HepG2 (cell line): ENCODE measurements around the gene KPNB1.

ENCODE experiments used
- ARNTL ChIP-seq: sonication (generic); formaldehyde crosslinking; IDR thresholded peaks from 2 replicates; pipeline ENCODE4 v1.4.0; 2020; ENCODE audit warnings: mild to moderate bottlenecking, missing genetic modification reagents
- CHD2 ChIP-seq: IDR thresholded peaks from 2 replicates; pipeline ENCODE4 v1.6.1; 2011; ENCODE audit warnings: low read depth, low read length, improper control_type of control experiment
- EP300 ChIP-seq, 3 experiments: sonication (generic) in 1 of 3; formaldehyde crosslinking in 1 of 3; IDR thresholded peaks; 2 replicates each; pipeline versions ENCODE4 v1.5.1 to v1.6.1; 2011 to 2020; ENCODE audit warnings: low read depth in 2 of 3, low read length in 2 of 3, borderline replicate concordance in 1 of 3, improper control_type of control experiment in 1 of 3, mild to moderate bottlenecking in 1 of 3, missing genetic modification reagents in 1 of 3, moderate library complexity in 1 of 3
- EZH2 ChIP-seq: conservative IDR thresholded peaks from 2 replicates; pipeline ENCODE4 v1.6.1; 2012; ENCODE audit warnings: mild to moderate bottlenecking, low read depth, low read length, moderate library complexity
- ISX ChIP-seq: sonication (generic); formaldehyde crosslinking; conservative IDR thresholded peaks from 2 replicates; pipeline ENCODE4 v1.5.0; 2020; ENCODE audit warnings: missing genetic modification reagents
- NFIC ChIP-seq: IDR thresholded peaks from 2 replicates; pipeline ENCODE4 v1.6.1; 2012; ENCODE audit warnings: mild to moderate bottlenecking, low read length, inconsistent platforms
- RAD21 ChIP-seq: fragments of 450-650 bp; formaldehyde crosslinking; IDR thresholded peaks from 2 replicates; pipeline ENCODE4 v1.5.0; 2020; ENCODE audit warnings: mild to moderate bottlenecking
- SUZ12 ChIP-seq: fragments of 150-350 bp; IDR thresholded peaks from 2 replicates; pipeline ENCODE4 v1.6.1; 2014; ENCODE audit warnings: low read depth, low read length
- UBTF ChIP-seq: sonication (generic); formaldehyde crosslinking; IDR thresholded peaks from 2 replicates; pipeline ENCODE4 v1.4.0; 2020; ENCODE audit warnings: mild to moderate bottlenecking, missing genetic modification reagents
- ZBTB26 ChIP-seq: IDR thresholded peaks from 2 replicates; pipeline ENCODE4 v1.6.1; 2016; ENCODE audit warnings: missing compliant biosample characterization, missing genetic modification reagents, borderline replicate concordance
- ZSCAN25 ChIP-seq: sonication (generic); formaldehyde crosslinking; IDR thresholded peaks from 2 replicates; pipeline ENCODE4 v1.8.0; 2022; ENCODE audit warnings: mild to moderate bottlenecking, missing genetic modification reagents
- TF ChIP-seq, protein P1 (sequence below): sonication (generic); formaldehyde crosslinking; IDR thresholded peaks from 2 replicates; pipeline ENCODE4 v1.5.0; 2020; ENCODE audit warnings: mild to moderate bottlenecking, missing genetic modification reagents, moderate library complexity

GRCh38 chr17:47699536-47699840 is 49.8 kb downstream of the KPNB1 start:
- TF ChIP-seq ISX (CRISPR knock-in tag): no peak
- TF ChIP-seq RAD21 (CRISPR knock-in tag): no peak
- TF ChIP-seq EZH2: no peak
- no peak for TF ChIP-seq ZSCAN25
- no peak for TF ChIP-seq UBTF (CRISPR knock-in tag)
- TF ChIP-seq SUZ12: no peak
- no peak for TF ChIP-seq EP300 (IDR thresholded peaks at IDR 0.05; ENCODE audit: low read depth in 2 of 2, low read length in 2 of 2)
- TF ChIP-seq EP300 (CRISPR knock-in tag; IDR thresholded peaks at IDR 0.05; ENCODE audit: borderline replicate concordance): no peak
- TF ChIP-seq, protein P1, sequence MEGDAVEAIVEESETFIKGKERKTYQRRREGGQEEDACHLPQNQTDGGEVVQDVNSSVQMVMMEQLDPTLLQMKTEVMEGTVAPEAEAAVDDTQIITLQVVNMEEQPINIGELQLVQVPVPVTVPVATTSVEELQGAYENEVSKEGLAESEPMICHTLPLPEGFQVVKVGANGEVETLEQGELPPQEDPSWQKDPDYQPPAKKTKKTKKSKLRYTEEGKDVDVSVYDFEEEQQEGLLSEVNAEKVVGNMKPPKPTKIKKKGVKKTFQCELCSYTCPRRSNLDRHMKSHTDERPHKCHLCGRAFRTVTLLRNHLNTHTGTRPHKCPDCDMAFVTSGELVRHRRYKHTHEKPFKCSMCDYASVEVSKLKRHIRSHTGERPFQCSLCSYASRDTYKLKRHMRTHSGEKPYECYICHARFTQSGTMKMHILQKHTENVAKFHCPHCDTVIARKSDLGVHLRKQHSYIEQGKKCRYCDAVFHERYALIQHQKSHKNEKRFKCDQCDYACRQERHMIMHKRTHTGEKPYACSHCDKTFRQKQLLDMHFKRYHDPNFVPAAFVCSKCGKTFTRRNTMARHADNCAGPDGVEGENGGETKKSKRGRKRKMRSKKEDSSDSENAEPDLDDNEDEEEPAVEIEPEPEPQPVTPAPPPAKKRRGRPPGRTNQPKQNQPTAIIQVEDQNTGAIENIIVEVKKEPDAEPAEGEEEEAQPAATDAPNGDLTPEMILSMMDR: no peak
- no peak for TF ChIP-seq ZBTB26 (CRISPR knock-in tag)
- no peak for TF ChIP-seq ARNTL
- no peak for TF ChIP-seq NFIC
- TF ChIP-seq CHD2: no peak
